ENCODE results near the gene AATK.
A peak's percentile ranks its signal among the peaks of the same experiment; 100 is the strongest.

AATK gene

GRCh38 chr17:81182596-81182995, 16.6 kb upstream of the AATK start:
- DNase-seq = no peak
- Mint-ChIP-seq H3K9me3 (no peaks in the 10 kb centered on the region), H3K36me3 (ENCODE audit: low read depth) (no peaks in the 10 kb centered on the region), H3K4me1 (peaks cover 17% of the 10 kb centered on the region), H3K27ac (no peak overlapping the region), H3K27me3 (ENCODE audit: low read depth, poor library complexity) (peaks cover 3% of the 10 kb centered on the region), H3K4me3 (no peak overlapping the region)
- TF ChIP-seq, protein P1, sequence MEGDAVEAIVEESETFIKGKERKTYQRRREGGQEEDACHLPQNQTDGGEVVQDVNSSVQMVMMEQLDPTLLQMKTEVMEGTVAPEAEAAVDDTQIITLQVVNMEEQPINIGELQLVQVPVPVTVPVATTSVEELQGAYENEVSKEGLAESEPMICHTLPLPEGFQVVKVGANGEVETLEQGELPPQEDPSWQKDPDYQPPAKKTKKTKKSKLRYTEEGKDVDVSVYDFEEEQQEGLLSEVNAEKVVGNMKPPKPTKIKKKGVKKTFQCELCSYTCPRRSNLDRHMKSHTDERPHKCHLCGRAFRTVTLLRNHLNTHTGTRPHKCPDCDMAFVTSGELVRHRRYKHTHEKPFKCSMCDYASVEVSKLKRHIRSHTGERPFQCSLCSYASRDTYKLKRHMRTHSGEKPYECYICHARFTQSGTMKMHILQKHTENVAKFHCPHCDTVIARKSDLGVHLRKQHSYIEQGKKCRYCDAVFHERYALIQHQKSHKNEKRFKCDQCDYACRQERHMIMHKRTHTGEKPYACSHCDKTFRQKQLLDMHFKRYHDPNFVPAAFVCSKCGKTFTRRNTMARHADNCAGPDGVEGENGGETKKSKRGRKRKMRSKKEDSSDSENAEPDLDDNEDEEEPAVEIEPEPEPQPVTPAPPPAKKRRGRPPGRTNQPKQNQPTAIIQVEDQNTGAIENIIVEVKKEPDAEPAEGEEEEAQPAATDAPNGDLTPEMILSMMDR (IDR thresholded peaks at IDR 0.05) = no peak

- Mint-ChIP-seq H3K4me1 (peaks cover 17% of the 10 kb centered on the region), H3K36me3 (ENCODE audit: low read depth) (no peaks in the 10 kb centered on the region), H3K9me3 (no peaks in the 10 kb centered on the region), H3K4me3 (no peak overlapping the region), H3K27me3 (ENCODE audit: low read depth, poor library complexity) (peaks cover 3% of the 10 kb centered on the region), H3K27ac (no peak overlapping the region)
- TF ChIP-seq, protein P1 (IDR thresholded peaks at IDR 0.05) = no peak
- no peak for DNase-seq
Measured at GRCh38 chr17:81181811-81182185, 15.8 kb upstream of the AATK start.

DNA sequence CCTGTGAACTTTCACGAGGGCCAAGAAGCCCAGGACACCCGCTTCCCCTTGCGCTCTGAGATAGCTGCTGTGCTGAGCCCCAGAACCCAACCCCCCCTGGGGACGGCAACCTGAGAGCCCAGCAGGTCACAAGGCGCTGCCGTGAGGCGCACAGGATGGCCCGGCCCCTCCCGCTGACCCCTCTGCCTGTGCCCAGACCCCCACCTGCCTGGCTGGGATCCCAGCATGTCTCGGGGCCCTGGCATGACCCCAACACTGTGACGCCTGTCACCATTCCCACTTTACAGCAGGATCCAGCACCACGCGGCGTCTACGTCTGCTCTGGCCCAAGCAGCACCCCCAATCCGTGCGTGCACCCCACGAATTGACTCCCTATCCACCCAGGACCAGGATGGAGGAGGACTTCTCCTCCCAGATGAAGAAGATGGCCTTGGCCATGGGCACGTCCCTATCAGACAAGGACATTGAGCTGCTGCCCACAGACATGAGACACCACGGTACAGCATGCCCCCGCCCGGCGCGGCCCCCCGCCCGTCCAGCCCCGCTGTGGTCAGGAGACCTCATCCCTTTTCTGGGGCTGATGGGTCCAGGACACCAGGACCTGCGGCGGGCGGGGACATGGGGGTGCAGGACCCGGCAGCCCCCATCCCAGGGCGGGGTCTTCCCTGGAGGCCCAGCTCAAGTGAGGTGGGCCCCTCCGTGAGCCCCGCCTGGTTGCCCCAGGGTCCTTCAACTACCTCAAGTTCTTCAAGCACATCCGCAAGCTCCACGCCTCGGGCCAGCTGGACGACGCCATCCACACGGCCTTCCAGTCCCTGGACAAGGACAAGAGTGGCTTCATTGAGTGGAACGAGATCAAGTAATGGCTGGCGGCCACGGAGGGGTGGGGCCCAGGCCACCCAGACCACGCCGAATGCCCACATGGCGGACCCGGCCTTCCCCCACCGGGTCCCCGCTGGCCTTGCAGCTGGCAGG, 15.1 kb upstream of the AATK start:
- peaks cover 4% of the 10 kb centered on the region for H3K9me3 Mint-ChIP-seq
- peaks cover 17% of the 10 kb centered on the region for H3K4me1 Mint-ChIP-seq
- no peaks in the 10 kb centered on the region for H3K36me3 Mint-ChIP-seq (ENCODE audit: low read depth)
- TF ChIP-seq, protein P1 (IDR thresholded peaks at IDR 0.05) = no peak
- no peak overlapping the region for H3K27ac Mint-ChIP-seq
- H3K27me3 Mint-ChIP-seq (ENCODE audit: low read depth, poor library complexity) = peaks cover 3% of the 10 kb centered on the region
- no peak for DNase-seq
- H3K4me3 Mint-ChIP-seq = no peak overlapping the region

GRCh38 chr17:81179861-81180260, 13.8 kb upstream of the AATK start:
- peaks cover 11% of the 10 kb centered on the region for H3K36me3 Mint-ChIP-seq (ENCODE audit: low read depth)
- no peak overlapping the region for H3K4me3 Mint-ChIP-seq
- H3K27me3 Mint-ChIP-seq (ENCODE audit: low read depth, poor library complexity) = peaks cover 3% of the 10 kb centered on the region
- H3K4me1 Mint-ChIP-seq = peaks cover 12% of the 10 kb centered on the region
- TF ChIP-seq, protein P1 (IDR thresholded peaks at IDR 0.05) = no peak
- peaks cover 14% of the 10 kb centered on the region for H3K9me3 Mint-ChIP-seq
- DNase-seq = peak; percentile 43
- no peak overlapping the region for H3K27ac Mint-ChIP-seq

- peaks cover 3% of the 10 kb centered on the region for H3K27me3 Mint-ChIP-seq (ENCODE audit: low read depth, poor library complexity)
- H3K27ac Mint-ChIP-seq = no peak overlapping the region
- peaks cover 16% of the 10 kb centered on the region for H3K9me3 Mint-ChIP-seq
- TF ChIP-seq, protein P1 (IDR thresholded peaks at IDR 0.05) = no peak
- no peak for DNase-seq
- H3K4me3 Mint-ChIP-seq = no peak overlapping the region
- H3K36me3 Mint-ChIP-seq (ENCODE audit: low read depth) = peaks cover 12% of the 10 kb centered on the region
- peaks cover 6% of the 10 kb centered on the region for H3K4me1 Mint-ChIP-seq
Measured at GRCh38 chr17:81179220-81179619, 13.2 kb upstream of the AATK start.
